MM.1S (cell line): Measurements from ENCODE around the gene MRPL38.
"Not testable (repeated sequence)": the region's sequence is repeated elsewhere in the genome, so short reads cannot be mapped to it uniquely, and the experiment has no call there.

Source experiments
- DNase-seq: peaks from one replicate; pipeline ENCODE4 v3.0.0-alpha.2; 2015
- H2AFZ ChIP-seq: fragments of 300-600 bp; sonication (generic); 2 replicates; pipeline ENCODE4 v1.6.0; 2016; ENCODE audit warnings: antibody characterized with exemption, low read length
- H3F3A ChIP-seq: fragments of 300-600 bp; sonication (generic); 2 replicates; pipeline ENCODE4 v1.6.1; 2016; ENCODE audit warnings: mild to moderate bottlenecking, antibody characterized with exemption, low read length, moderate library complexity, mixed read lengths; ENCODE audit not compliant: insufficient read depth
- H3K27ac ChIP-seq: fragments of 300-600 bp; sonication (generic); 2 replicates; pipeline ENCODE4 v1.5.1; 2016; ENCODE audit warnings: mild to moderate bottlenecking, low read length
- H3K27me3 ChIP-seq: fragments of 300-600 bp; sonication (generic); replicated peaks from 2 replicates; pipeline ENCODE4 v1.6.0; 2016; ENCODE audit warnings: low read length; ENCODE audit not compliant: insufficient read depth
- H3K36me3 ChIP-seq: fragments of 300-600 bp; sonication (generic); replicated peaks from 2 replicates; pipeline ENCODE4 v1.6.1; 2016; ENCODE audit warnings: mild to moderate bottlenecking, low read length, mixed read lengths; ENCODE audit not compliant: insufficient read depth
- H3K4me1 ChIP-seq: fragments of 300-600 bp; sonication (generic); 2 replicates; pipeline ENCODE4 v1.6.1; 2016; ENCODE audit warnings: low read length, mixed read lengths
- H3K4me2 ChIP-seq: fragments of 300-600 bp; sonication (generic); 2 replicates; pipeline ENCODE4 v1.6.0; 2016; ENCODE audit warnings: low read depth, low read length
- H3K4me3 ChIP-seq: fragments of 300-600 bp; sonication (generic); 2 replicates; pipeline ENCODE4 v1.5.1; 2016; ENCODE audit warnings: low read length, mixed read lengths
- H3K79me2 ChIP-seq: fragments of 300-600 bp; sonication (generic); 2 replicates; pipeline ENCODE4 v1.6.1; 2016; ENCODE audit warnings: mixed run types, low read length, mixed read lengths
- H3K9ac ChIP-seq: fragments of 300-600 bp; sonication (generic); 2 replicates; pipeline ENCODE4 v1.6.1; 2016; ENCODE audit warnings: low read length, mixed read lengths
- H3K9me2 ChIP-seq: fragments of 300-600 bp; sonication (generic); replicated peaks from 2 replicates; pipeline ENCODE4 v1.6.1; 2016; ENCODE audit warnings: mild to moderate bottlenecking, low read length, mixed read lengths; ENCODE audit not compliant: insufficient read depth
- H3K9me3 ChIP-seq: fragments of 300-600 bp; sonication (generic); replicated peaks from 2 replicates; pipeline ENCODE4 v1.6.1; 2016; ENCODE audit warnings: mild to moderate bottlenecking, low read length, mixed read lengths; ENCODE audit not compliant: insufficient read depth
- H4K20me1 ChIP-seq: fragments of 300-600 bp; sonication (generic); 2 replicates; pipeline ENCODE4 v1.6.1; 2016; ENCODE audit warnings: mild to moderate bottlenecking, low read length, moderate library complexity, mixed read lengths; ENCODE audit not compliant: insufficient read depth
- CTCF ChIP-seq: fragments of 300-600 bp; sonication (generic); IDR thresholded peaks from 2 replicates; pipeline ENCODE4 v1.5.1; 2016; ENCODE audit warnings: antibody characterized with exemption, low read length, mixed read lengths
- EZH2 ChIP-seq: fragments of 300-600 bp; sonication (generic); optimal IDR thresholded peaks from 2 replicates; pipeline ENCODE3; 2017; ENCODE audit warnings: low read depth, mild to moderate bottlenecking, antibody characterized with exemption, low read length, mixed read lengths
- EZH2phosphoT487 ChIP-seq: fragments of 300-600 bp; sonication (generic); IDR thresholded peaks from 2 replicates; pipeline ENCODE4 v1.6.1; 2018; ENCODE audit warnings: antibody characterized with exemption, low read length

The MRPL38 gene

GRCh38 chr17:75869282-75870141, 35.2 kb downstream of the MRPL38 start:
- no peak overlapping the region for H3K27ac ChIP-seq
- no peaks in the 10 kb centered on the region for H3K9me2 ChIP-seq
- no peak overlapping the region for H3K9ac ChIP-seq
- peaks cover 2% of the 10 kb centered on the region; the same call in 1 of the 2 replicates for H3K79me2 ChIP-seq
- no peak overlapping the region for H2AFZ ChIP-seq
- no peak overlapping the region for H3K4me2 ChIP-seq
- no peaks in the 10 kb centered on the region for H3K9me3 ChIP-seq
- peaks cover 2% of the 10 kb centered on the region; the same call in 1 of the 2 replicates for H3K36me3 ChIP-seq
- H3K27me3 ChIP-seq: no peaks in the 10 kb centered on the region
- H3F3A ChIP-seq: peaks cover 32% of the 10 kb centered on the region
- TF ChIP-seq CTCF: no peak
- no peak for TF ChIP-seq EZH2phosphoT487
- TF ChIP-seq EZH2: no peak
- DNase-seq: no peak
- no peak overlapping the region for H3K4me3 ChIP-seq
- H3K4me1 ChIP-seq: peaks cover 29% of the 10 kb centered on the region
- no peaks in the 10 kb centered on the region for H4K20me1 ChIP-seq

GRCh38 chr17:75868730-75869281, 35.9 kb downstream of the MRPL38 start:
- H3K9me3 ChIP-seq, H4K20me1 ChIP-seq, H3K27ac ChIP-seq, H2AFZ ChIP-seq, H3K36me3 ChIP-seq, H3K4me3 ChIP-seq, H3K9ac ChIP-seq, H3K9me2 ChIP-seq, DNase-seq, H3K79me2 ChIP-seq, H3K27me3 ChIP-seq, H3K4me2 ChIP-seq: not testable (repeated sequence)
- Histone ChIP-seq H3F3A (peaks cover 32% of the 10 kb centered on the region), H3K4me1 (peaks cover 34% of the 10 kb centered on the region)

- Histone ChIP-seq H2AFZ (peak overlapping the region; percentile 83), H3K9ac (peak overlapping the region; percentile 78), H3F3A (peaks cover 19% of the 10 kb centered on the region), H3K27ac (peak overlapping the region; percentile 98), H3K4me2 (peak overlapping the region; percentile 90), H3K4me3 (peak overlapping the region; percentile 31; the same call in 1 of the 2 replicates), H3K4me1 (peaks cover 25% of the 10 kb centered on the region)
- not testable (repeated sequence) for H3K27me3 ChIP-seq, H4K20me1 ChIP-seq, H3K9me3 ChIP-seq, DNase-seq, H3K79me2 ChIP-seq, H3K9me2 ChIP-seq, H3K36me3 ChIP-seq
Measured at GRCh38 chr17:75865404-75866188, 39.1 kb downstream of the MRPL38 start.

DNA sequence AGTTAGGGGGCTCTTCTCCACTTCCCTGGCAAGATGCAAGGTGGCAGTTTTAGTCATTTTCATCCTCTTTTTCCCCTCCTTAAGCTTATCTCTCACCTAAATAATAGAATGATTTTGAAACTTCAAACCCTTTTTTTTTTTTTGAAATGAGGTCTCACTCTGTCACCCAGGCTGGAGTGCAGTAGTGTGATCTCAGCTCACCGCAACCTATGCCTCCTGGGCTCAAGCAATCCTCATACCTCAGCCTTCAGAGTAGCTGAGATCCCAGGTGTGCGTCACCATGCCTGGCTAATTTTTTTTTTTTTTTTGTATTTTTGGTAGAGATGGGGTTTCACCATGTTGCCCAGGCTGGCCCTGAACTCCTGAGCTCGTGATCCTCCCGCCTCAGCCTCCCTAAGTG, 39.8 kb downstream of the MRPL38 start:
- peak; percentile 81 for DNase-seq
- H3K36me3 ChIP-seq, H4K20me1 ChIP-seq, H3K4me3 ChIP-seq, H3K27me3 ChIP-seq, H3K9me2 ChIP-seq, H3K79me2 ChIP-seq, H3K9me3 ChIP-seq: not testable (repeated sequence)
- H3K27ac ChIP-seq: peak overlapping the region; percentile 98
- peak overlapping the region; percentile 83 for H2AFZ ChIP-seq
- H3K4me2 ChIP-seq: peak overlapping the region; percentile 90
- H3K4me1 ChIP-seq: peaks cover 25% of the 10 kb centered on the region
- H3F3A ChIP-seq: peaks cover 19% of the 10 kb centered on the region
- H3K9ac ChIP-seq: peak overlapping the region; percentile 78
